Thyroid gland (tissue), 4 donors: ENCODE data around the gene BATF. TPM values are rescaled to one million over a fixed set of nuclear protein-coding genes. Genes with fewer than 3 reads are reported as not detected.

ENCODE experiments used
- DNase-seq, 2 donors: peaks; one replicate each; pipeline ENCODE4 v3.0.0-alpha.2; 2019
- H3K27ac ChIP-seq, 3 donors: fragments of 200-600 bp; sonication (generic); 1 replicate in 2 of 3; 2 replicates in 1 of 3; pipeline ENCODE4 v1.5.1; 2016 to 2019; ENCODE audit warnings: mild to moderate bottlenecking in 1 of 3, moderate library complexity in 1 of 3
- H3K27me3 ChIP-seq: fragments of 200-600 bp; sonication (generic); one replicate; pipeline ENCODE4 v1.5.1; 2019
- H3K36me3 ChIP-seq, 2 donors: fragments of 200-600 bp; sonication (generic); one replicate each; pipeline ENCODE4 v1.5.1; 2016 to 2019
- H3K4me1 ChIP-seq, 2 donors: fragments of 200-600 bp; sonication (generic); one replicate each; pipeline ENCODE4 v1.5.1; 2017 to 2019
- H3K4me3 ChIP-seq, 3 donors: fragments of 200-600 bp; sonication (generic); replicated peaks in 1 of 3; 1 replicate in 2 of 3; 2 replicates in 1 of 3; pipeline ENCODE4 v1.5.1; 2016; ENCODE audit warnings: mild to moderate bottlenecking in 1 of 3
- H3K9me3 ChIP-seq: fragments of 200-600 bp; sonication (generic); one replicate; pipeline ENCODE4 v1.5.1; 2017
- CTCF ChIP-seq, 6 experiments: fragments of 200-600 bp in 3 of 6; fragments of 450-650 bp in 3 of 6; sonication (generic) in 3 of 6; IDR thresholded peaks; one replicate each; pipeline ENCODE4 v1.5.1; 2016 to 2019; ENCODE audit warnings: antibody characterized with exemption in 6 of 6, mild to moderate bottlenecking in 2 of 6, inconsistent platforms in 1 of 6, moderate library complexity in 1 of 6
- POLR2A ChIP-seq, 2 donors: fragments of 450-650 bp; IDR thresholded peaks; one replicate each; pipeline ENCODE4 v1.6.1; 2017; ENCODE audit warnings: antibody characterized with exemption in 2 of 2, mild to moderate bottlenecking in 2 of 2, moderate library complexity in 1 of 2
- WGBS, 2 donors: methylation state at CpG; one replicate each; pipeline ENCODE4 v1.1.5; 2017; 5-methylcytosine and 5-hydroxymethylcytosine counted together
- intact Hi-C: fragments of 100-400 bp; cut with DNase I; formaldehyde crosslinking; loops from one replicate; pipeline ENCODE4 v1.15.1; 2023
- total RNA-seq, 4 donors: library from RNA; depleted of rRNA; stranded (reverse); fragments of >200 nt; gene quantifications; one replicate each; pipeline ENCODE4 v1.2.3, GENCODE V29; 2016

BATF gene
- total RNA-seq, 4 donors from 2014 or later = 1.6 to 6.6 (median 4.9) TPM; not detected in 1

- intact Hi-C loops = no loop called here
- H3K27me3 ChIP-seq = no peaks in the 10 kb centered on the region
- TF ChIP-seq CTCF (IDR thresholded peaks at IDR 0.05) (no peak), POLR2A (IDR thresholded peaks at IDR 0.05) (no peak)
- H3K36me3 ChIP-seq = no peaks in the 10 kb centered on the region
- DNase-seq = no peak
- peaks cover 0 to 9% of the 10 kb centered on the region in 2 donors for H3K4me1 ChIP-seq
- no peak overlapping the region for H3K4me3 ChIP-seq
- no peaks in the 10 kb centered on the region for H3K9me3 ChIP-seq
- H3K27ac ChIP-seq = peak overlapping the region in 1 of 3 donors; percentile 36
- 63 to 80% methylated on average over 4 of the region's 4 CpGs for WGBS, 2 donors
Measured at GRCh38 chr14:75543253-75543652, 21.0 kb downstream of the BATF start.

GRCh38 chr14:75543786-75544185 is 21.5 kb downstream of the BATF start:
- intact Hi-C loops = no loop called here
- TF ChIP-seq CTCF (IDR thresholded peaks at IDR 0.05) (no peak), POLR2A (IDR thresholded peaks at IDR 0.05) (no peak)
- 94 to 98% methylated on average over 2 of the region's 2 CpGs for WGBS, 2 donors

GRCh38 chr14:75545907-75546306 is 23.6 kb downstream of the BATF start:
- Histone ChIP-seq H3K27ac (no peak overlapping the region), H3K9me3 (no peaks in the 10 kb centered on the region), H3K4me3 (no peak overlapping the region), H3K27me3 (no peaks in the 10 kb centered on the region), H3K4me1 (peaks cover 0 to 9% of the 10 kb centered on the region in 2 donors), H3K36me3 (no peaks in the 10 kb centered on the region)
- no peak for TF ChIP-seq CTCF (IDR thresholded peaks at IDR 0.05)
- no peak for TF ChIP-seq POLR2A (IDR thresholded peaks at IDR 0.05)
- no peak for DNase-seq
- intact Hi-C loops = no loop called here
- 91 to 96% methylated on average over 13 of the region's 13 CpGs for WGBS, 2 donors

More at GRCh38 chr14:75543786-75544185, 21.5 kb downstream of the BATF start:
- H3K27me3 ChIP-seq = no peaks in the 10 kb centered on the region
- DNase-seq = no peak
- no peak overlapping the region for H3K27ac ChIP-seq
- no peak overlapping the region for H3K4me3 ChIP-seq
- peaks cover 0 to 9% of the 10 kb centered on the region in 2 donors for H3K4me1 ChIP-seq
- no peaks in the 10 kb centered on the region for H3K36me3 ChIP-seq
- no peaks in the 10 kb centered on the region for H3K9me3 ChIP-seq

GRCh38 chr14:75547552-75548250 is 25.4 kb downstream of the BATF start:
- intact Hi-C loops = no loop called here
- H3K4me1 ChIP-seq = peaks cover 0 to 3% of the 10 kb centered on the region in 2 donors
- H3K4me3 ChIP-seq = no peak overlapping the region
- no peaks in the 10 kb centered on the region for H3K27me3 ChIP-seq
- 84 to 90% methylated on average over 5 to 9 of the region's 11 CpGs for WGBS, 2 donors
- no peaks in the 10 kb centered on the region for H3K36me3 ChIP-seq
- no peak for TF ChIP-seq CTCF (IDR thresholded peaks at IDR 0.05)
- TF ChIP-seq POLR2A (IDR thresholded peaks at IDR 0.05) = no peak
- H3K9me3 ChIP-seq = no peaks in the 10 kb centered on the region
- no peak overlapping the region for H3K27ac ChIP-seq
- no peak for DNase-seq

GRCh38 chr14:75548544-75548943 is 26.3 kb downstream of the BATF start:
- WGBS, 2 donors = 66 to 72% methylated on average over 6 to 7 of the region's 7 CpGs
- no peak overlapping the region for H3K4me3 ChIP-seq
- H3K27me3 ChIP-seq = no peaks in the 10 kb centered on the region
- H3K4me1 ChIP-seq = no peaks in the 10 kb centered on the region
- no peaks in the 10 kb centered on the region for H3K36me3 ChIP-seq
- intact Hi-C loops = no loop called here
- TF ChIP-seq POLR2A (IDR thresholded peaks at IDR 0.05) = no peak
- no peak for TF ChIP-seq CTCF (IDR thresholded peaks at IDR 0.05)
- H3K9me3 ChIP-seq = no peaks in the 10 kb centered on the region
- H3K27ac ChIP-seq = no peak overlapping the region
- no peak for DNase-seq
